ENCODE data around the gene TBX5. TPM values are rescaled to one million over a fixed set of nuclear protein-coding genes. Genes with fewer than 3 reads are reported as not detected.

Gene TBX5
- polyA plus RNA-seq, 1 of the 3 experiments (the other 2 are of a cell fraction) = not detected

DNA sequence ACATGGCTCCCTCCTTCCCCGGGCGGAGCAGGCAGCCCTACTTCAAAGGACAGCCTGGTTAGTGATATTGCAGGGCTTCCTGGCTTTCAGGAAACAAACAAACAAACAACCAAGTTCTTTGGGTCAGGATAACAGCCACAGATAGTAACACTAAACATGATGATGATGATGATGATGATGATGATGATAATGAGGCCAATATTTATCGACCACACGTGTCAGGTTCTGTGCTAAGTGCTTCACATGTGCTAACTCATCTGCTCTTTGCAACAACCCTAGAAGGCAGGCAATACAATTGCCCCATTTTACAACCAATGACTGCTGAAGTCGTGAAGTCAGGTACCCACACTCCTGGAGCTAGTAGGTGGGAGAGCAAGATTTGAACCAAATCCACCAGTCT, 44.1 kb upstream of the TBX5 start:
- Histone ChIP-seq H3K9me3 (no peaks in the 10 kb centered on the region), H3K9me2 (no peaks in the 10 kb centered on the region), H2AFZ (ENCODE audit: low read depth) (no peak overlapping the region), H4K20me1 (ENCODE audit: insufficient read depth) (no peaks in the 10 kb centered on the region), H3K4me2 (no peak overlapping the region), H3K4me1 (ENCODE audit: control insufficient read depth in 1 of 2, insufficient read depth in 2 of 2, low read depth in 1 of 2, low read length in 1 of 2) (no peaks in the 10 kb centered on the region), H3F3A (replicated peaks; ENCODE audit: insufficient read depth) (no peaks in the 10 kb centered on the region), H3K27ac (ENCODE audit: low read depth in 2 of 2, low read length in 1 of 2) (no peak overlapping the region), H3K4me3 (ENCODE audit: low read depth in 2 of 2, low read length in 1 of 2) (no peak overlapping the region), H3K36me3 (replicated peaks in 1 of 2; ENCODE audit: control insufficient read depth in 1 of 2, insufficient read depth in 2 of 2, low read length in 1 of 2) (no peaks in the 10 kb centered on the region), H3K27me3 (ENCODE audit: insufficient read depth) (peaks cover 28% of the 10 kb centered on the region), H3K9ac (no peak overlapping the region), H3K79me2 (ENCODE audit: insufficient read depth) (no peaks in the 10 kb centered on the region)
- WGBS (ENCODE audit: low lambda C conversion rate) = 0% methylated on average over 5 of the region's 5 CpGs
- TF ChIP-seq SIN3A (IDR thresholded peaks at IDR 0.05; ENCODE audit: borderline replicate concordance, low read depth, low read length) = no peak
- no peak for TF ChIP-seq POLR2AphosphoS5 (IDR thresholded peaks at IDR 0.05; ENCODE audit: low read depth, low read length)
- no peak for TF ChIP-seq FOSL2 (IDR thresholded peaks at IDR 0.05; ENCODE audit: borderline replicate concordance, low read depth)
- TF ChIP-seq RFX5 (IDR thresholded peaks at IDR 0.05; ENCODE audit: low read length) = no peak
- TF ChIP-seq FOXJ3 (CRISPR knock-in tag; IDR thresholded peaks at IDR 0.05) = no peak
- no peak for TF ChIP-seq NFIC (IDR thresholded peaks at IDR 0.05; ENCODE audit: borderline replicate concordance)
- no peak for TF ChIP-seq EZH2phosphoT487 (IDR thresholded peaks at IDR 0.05; ENCODE audit: borderline replicate concordance, low read depth)
- TF ChIP-seq RXRA (IDR thresholded peaks at IDR 0.05; ENCODE audit: borderline replicate concordance, low read depth) = no peak
- no peak for TF ChIP-seq PBX3 (IDR thresholded peaks at IDR 0.05)
- TF ChIP-seq USF2 (IDR thresholded peaks at IDR 0.05; ENCODE audit: borderline replicate concordance, low read depth, low read length) = no peak
- POLR2A ChIA-PET = no interaction called here
- CTCF ChIA-PET = no interaction called here
- no peak for DNase-seq

- Histone ChIP-seq H3K27ac (ENCODE audit: low read depth in 2 of 2, low read length in 1 of 2) (no peak overlapping the region), H3K9ac (no peak overlapping the region), H2AFZ (ENCODE audit: low read depth) (no peak overlapping the region), H3K9me3 (no peaks in the 10 kb centered on the region), H3K4me2 (no peak overlapping the region), H3K79me2 (ENCODE audit: insufficient read depth) (no peaks in the 10 kb centered on the region), H3K4me1 (ENCODE audit: control insufficient read depth in 1 of 2, insufficient read depth in 2 of 2, low read depth in 1 of 2, low read length in 1 of 2) (no peaks in the 10 kb centered on the region), H3K36me3 (replicated peaks in 1 of 2; ENCODE audit: control insufficient read depth in 1 of 2, insufficient read depth in 2 of 2, low read length in 1 of 2) (no peaks in the 10 kb centered on the region), H3K27me3 (ENCODE audit: insufficient read depth) (peaks cover 42% of the 10 kb centered on the region), H3K4me3 (ENCODE audit: low read depth in 2 of 2, low read length in 1 of 2) (no peak overlapping the region), H3F3A (replicated peaks; ENCODE audit: insufficient read depth) (no peaks in the 10 kb centered on the region), H3K9me2 (no peaks in the 10 kb centered on the region), H4K20me1 (ENCODE audit: insufficient read depth) (no peaks in the 10 kb centered on the region)
- WGBS (ENCODE audit: low lambda C conversion rate) = 4% methylated on average over 4 of the region's 23 CpGs
- no peak for DNase-seq
- CTCF ChIA-PET = interaction anchor here (1.0 kb wide), 1 partner anchor 60 kb away, joined by 4 read pairs; no protein-coding TSS in a partner anchor
- POLR2A ChIA-PET = no interaction called here
- TF ChIP-seq, protein P1, sequence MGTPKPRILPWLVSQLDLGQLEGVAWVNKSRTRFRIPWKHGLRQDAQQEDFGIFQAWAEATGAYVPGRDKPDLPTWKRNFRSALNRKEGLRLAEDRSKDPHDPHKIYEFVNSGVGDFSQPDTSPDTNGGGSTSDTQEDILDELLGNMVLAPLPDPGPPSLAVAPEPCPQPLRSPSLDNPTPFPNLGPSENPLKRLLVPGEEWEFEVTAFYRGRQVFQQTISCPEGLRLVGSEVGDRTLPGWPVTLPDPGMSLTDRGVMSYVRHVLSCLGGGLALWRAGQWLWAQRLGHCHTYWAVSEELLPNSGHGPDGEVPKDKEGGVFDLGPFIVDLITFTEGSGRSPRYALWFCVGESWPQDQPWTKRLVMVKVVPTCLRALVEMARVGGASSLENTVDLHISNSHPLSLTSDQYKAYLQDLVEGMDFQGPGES (IDR thresholded peaks at IDR 0.05; ENCODE audit: low read depth, low read length) = no peak
- TF ChIP-seq, protein P2, sequence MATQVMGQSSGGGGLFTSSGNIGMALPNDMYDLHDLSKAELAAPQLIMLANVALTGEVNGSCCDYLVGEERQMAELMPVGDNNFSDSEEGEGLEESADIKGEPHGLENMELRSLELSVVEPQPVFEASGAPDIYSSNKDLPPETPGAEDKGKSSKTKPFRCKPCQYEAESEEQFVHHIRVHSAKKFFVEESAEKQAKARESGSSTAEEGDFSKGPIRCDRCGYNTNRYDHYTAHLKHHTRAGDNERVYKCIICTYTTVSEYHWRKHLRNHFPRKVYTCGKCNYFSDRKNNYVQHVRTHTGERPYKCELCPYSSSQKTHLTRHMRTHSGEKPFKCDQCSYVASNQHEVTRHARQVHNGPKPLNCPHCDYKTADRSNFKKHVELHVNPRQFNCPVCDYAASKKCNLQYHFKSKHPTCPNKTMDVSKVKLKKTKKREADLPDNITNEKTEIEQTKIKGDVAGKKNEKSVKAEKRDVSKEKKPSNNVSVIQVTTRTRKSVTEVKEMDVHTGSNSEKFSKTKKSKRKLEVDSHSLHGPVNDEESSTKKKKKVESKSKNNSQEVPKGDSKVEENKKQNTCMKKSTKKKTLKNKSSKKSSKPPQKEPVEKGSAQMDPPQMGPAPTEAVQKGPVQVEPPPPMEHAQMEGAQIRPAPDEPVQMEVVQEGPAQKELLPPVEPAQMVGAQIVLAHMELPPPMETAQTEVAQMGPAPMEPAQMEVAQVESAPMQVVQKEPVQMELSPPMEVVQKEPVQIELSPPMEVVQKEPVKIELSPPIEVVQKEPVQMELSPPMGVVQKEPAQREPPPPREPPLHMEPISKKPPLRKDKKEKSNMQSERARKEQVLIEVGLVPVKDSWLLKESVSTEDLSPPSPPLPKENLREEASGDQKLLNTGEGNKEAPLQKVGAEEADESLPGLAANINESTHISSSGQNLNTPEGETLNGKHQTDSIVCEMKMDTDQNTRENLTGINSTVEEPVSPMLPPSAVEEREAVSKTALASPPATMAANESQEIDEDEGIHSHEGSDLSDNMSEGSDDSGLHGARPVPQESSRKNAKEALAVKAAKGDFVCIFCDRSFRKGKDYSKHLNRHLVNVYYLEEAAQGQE (IDR thresholded peaks at IDR 0.05; ENCODE audit: low read depth, low read length) = no peak
- TF ChIP-seq TCF12 (IDR thresholded peaks at IDR 0.05) (no peak), NRF1 (IDR thresholded peaks at IDR 0.05; ENCODE audit: low read depth, low read length) (no peak), RAD21 (IDR thresholded peaks at IDR 0.05; ENCODE audit: low read length) (no peak), MEF2A (IDR thresholded peaks at IDR 0.05; ENCODE audit: borderline replicate concordance, low read depth) (no peak)
Measured at GRCh38 chr12:114448618-114448933, 42.6 kb upstream of the TBX5 start.

Data from SK-N-SH (cell line).